Glomerular endothelial cell (primary cell): ENCODE data around the gene FNDC3A. TPM values are rescaled to one million over a fixed set of nuclear protein-coding genes. Genes with fewer than 3 reads are reported as not detected.

Experiments
- DNase-seq: peaks from one replicate; pipeline ENCODE4 v3.0.0-alpha.2; 2011; ENCODE audit warnings: low read depth, low spot score; ENCODE audit errors: extremely low read depth
- total RNA-seq: library from RNA; depleted of rRNA; stranded (reverse); fragments of >200 nt; gene quantifications from 2 replicates; pipeline ENCODE4 v1.2.3, GENCODE V29; 2015

The FNDC3A gene
- total RNA-seq, 1 donor from 2014 or later: 40.5 TPM

GRCh38 chr13:49213997-49214916 is 238.5 kb downstream of the FNDC3A start:
- no peak for DNase-seq

DNA sequence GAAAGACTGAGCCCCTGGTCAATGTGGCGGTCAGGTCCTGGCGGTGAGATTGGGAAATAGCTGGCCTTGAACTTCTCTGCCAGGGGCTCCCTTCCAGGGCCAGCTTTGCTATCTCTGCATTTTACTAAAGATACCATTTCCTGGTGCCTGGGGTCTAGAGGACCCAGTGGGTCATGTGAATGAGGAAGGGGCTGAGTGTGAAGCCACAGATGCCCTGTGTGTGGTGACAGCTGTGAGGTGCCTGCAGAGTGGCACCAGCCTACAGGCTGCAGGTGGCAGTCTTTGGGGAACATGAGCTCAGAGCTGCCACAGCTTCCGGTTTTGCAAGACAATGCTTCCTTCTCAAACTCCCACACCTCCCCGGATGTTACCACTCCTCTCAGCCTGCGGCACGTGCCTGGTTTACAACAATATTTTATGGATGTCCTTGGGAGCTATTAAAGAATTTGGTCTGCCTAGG is 239.2 kb downstream of the FNDC3A start:
- no peak for DNase-seq

- DNase-seq: no peak
These were observed 240.6 kb downstream of the FNDC3A start for GRCh38 chr13:49216334-49216733.

GRCh38 chr13:49217962-49218492 is 242.3 kb downstream of the FNDC3A start:
- no peak for DNase-seq

DNA sequence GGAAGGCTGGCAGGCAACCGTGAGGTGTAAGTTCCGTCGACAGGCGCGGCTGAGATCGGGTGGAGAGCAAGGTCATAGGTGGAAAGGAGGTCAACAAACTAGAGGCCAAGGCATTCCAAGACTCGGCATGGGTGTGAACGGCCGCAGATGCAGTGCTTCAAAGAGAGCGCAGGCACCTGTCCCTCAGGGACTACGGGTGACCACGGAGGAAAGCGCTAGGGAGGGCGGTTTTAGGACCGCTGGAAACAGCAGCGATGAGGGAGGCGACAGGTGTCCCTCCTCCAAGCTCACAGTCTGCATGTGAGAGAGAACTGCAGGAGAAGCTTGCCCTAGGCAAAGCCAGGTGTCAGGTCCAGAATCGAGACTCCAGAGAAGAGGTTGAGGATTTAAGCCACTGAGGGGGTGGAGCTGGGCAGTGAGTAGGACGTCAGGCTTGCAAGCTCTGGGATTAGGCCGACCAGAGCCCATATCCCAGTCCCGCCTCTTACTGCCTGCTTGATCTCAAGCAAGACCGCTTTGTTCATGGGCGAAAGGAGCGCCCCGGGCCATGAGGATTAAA is 242.9 kb downstream of the FNDC3A start:
- no peak for DNase-seq

DNA sequence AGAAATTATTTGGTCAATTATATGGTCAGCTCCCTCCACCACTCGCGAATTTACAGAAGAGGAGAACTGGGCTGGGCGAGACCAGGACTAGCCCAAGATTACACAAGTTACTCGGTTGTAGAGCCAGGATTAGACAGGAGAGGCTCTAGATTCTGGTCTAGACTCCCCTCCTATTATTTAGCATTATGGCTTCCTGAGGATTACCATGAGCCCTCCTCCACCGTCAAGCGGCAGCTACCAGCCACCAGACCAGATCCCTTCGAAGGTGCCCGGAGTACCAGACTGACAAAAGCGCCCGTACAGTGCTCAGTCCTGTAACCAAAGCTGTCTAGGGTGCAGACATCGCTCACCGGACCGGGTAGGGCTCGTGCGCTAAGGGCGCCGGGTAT is 243.9 kb downstream of the FNDC3A start:
- no peak for DNase-seq

- DNase-seq: no peak
These were observed 244.5 kb downstream of the FNDC3A start, which contains the start of gene MLNR for GRCh38 chr13:49220036-49220855. Gene MLNR (plus strand): TSS chr13:49220338. CDS start chr13:49220338, 0 bp downstream.

DNA sequence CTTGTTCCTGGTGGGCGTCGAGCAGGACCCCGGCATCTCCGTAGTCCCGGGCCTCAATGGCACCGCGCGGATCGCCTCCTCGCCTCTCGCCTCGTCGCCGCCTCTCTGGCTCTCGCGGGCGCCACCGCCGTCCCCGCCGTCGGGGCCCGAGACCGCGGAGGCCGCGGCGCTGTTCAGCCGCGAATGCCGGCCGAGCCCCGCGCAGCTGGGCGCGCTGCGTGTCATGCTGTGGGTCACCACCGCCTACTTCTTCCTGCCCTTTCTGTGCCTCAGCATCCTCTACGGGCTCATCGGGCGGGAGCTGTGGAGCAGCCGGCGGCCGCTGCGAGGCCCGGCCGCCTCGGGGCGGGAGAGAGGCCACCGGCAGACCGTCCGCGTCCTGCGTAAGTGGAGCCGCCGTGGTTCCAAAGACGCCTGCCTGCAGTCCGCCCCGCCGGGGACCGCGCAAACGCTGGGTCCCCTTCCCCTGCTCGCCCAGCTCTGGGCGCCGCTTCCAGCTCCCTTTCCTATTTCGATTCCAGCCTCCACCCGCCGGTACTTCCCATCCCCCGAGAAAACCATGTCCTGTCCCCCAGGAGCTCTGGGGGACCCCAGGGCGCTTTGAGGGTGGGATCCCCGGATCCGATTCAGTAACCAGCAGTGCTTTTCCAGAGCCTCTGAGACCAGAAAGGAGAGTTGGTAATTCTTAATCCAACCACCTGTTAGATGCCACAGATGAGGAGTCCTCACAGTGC is 245.3 kb downstream of the FNDC3A start:
- DNase-seq: no peak

DNA sequence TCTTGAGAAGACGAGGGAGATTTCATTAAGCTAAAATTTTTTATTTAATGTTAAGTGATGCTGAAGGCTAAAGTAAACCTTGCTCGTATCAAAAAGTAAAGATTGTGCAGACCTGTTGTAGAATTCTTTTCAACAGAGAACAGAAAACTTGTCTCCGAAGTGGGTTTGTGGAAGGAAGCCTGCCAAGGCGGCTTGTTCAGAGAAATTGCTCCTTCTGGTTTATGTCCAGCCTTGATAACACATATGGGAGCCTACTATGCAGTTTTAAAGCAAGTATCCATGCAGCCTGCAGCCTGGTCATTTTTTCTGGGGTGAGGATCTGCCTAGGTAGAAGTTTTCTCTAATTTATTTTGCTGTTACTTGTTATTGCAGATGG is 245.9 kb downstream of the FNDC3A start:
- no peak for DNase-seq

DNA sequence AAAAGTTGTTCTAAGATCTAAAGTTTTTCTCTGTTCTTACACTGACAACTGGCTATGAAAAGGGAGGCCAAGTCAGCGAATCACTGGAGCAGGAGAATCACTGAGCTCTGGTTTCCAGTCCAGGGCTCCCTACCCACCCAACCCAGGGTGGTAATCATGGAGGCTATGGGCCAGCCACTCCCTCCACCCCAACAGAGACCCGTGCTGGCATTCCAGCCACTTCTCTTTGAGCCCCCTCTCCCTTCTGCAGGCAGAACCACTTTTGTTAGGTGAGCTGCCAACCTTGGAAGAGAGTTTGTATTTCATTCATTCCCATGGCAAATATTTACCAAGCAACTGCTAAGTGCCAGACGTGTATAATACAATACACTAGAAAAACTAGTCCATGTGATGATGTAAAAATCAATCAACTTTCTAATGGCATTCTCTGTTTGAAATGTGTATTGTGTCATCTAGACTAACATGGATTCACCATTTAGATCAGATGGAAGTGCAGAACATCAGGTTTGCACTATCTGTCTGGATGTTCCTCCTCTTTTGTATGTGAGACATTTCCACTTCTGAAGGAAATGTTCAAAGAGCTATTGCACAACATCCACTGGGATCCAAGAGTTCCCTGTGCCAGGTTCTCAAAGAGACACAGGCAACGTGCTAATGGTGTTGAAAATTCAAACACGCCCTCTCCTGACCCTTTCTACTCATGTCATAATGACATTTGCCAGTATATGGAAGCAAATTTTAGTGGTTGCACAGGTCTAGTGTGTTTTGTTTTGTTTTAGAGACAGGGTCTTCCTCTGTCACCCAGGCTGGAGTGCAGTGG is 249.7 kb downstream of the FNDC3A start:
- no peak for DNase-seq

DNA sequence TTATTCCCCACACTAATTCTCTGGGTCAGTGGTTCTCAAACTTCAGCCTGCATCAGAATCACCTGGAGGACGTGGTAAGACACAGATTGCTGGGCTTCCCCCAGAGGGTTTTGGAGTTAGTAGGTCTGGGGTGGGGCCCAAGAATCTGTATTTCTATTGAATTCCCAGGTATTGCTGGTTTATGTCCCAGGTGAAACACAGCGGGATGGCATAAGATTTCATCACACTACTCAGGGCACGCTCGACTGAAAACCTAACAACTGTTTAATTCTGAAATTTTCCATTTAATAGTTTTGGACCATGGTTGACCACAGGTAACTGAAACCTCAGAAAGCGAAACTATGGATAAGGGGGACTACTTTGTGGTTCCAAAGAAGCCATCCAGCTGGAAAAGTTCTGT is 250.9 kb downstream of the FNDC3A start:
- no peak for DNase-seq

GRCh38 chr13:49234741-49235140 is 259.0 kb downstream of the FNDC3A start:
- no peak for DNase-seq

DNA sequence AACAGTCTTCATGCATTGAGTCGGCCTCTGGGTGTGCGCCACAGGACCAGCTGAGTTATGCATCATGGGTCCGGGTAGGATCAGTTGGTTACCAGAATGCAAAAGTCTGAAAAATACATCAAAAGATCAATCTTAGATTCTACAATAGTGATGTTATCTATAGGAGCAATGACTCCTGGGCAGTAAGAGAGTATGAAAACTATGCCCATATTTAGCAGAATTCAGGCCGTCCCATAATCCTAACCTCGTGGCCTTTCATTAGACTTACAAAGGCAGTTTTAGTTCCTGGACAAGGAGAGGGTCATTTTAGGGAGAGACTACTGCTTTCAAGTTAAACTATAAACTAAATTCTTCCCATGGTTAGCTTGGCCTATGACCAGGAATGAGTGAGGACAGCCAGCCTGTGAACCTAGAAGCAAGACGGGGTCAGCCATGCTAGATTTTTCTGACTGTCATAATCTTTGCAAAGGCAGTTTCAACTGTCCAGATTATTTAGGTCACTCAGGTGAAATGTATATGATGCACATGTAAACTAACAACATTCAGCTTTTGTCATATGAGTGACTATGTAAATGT is 260.2 kb downstream of the FNDC3A start:
- no peak for DNase-seq

- no peak for DNase-seq
These were observed 262.9 kb downstream of the FNDC3A start for GRCh38 chr13:49238621-49239020.

DNA sequence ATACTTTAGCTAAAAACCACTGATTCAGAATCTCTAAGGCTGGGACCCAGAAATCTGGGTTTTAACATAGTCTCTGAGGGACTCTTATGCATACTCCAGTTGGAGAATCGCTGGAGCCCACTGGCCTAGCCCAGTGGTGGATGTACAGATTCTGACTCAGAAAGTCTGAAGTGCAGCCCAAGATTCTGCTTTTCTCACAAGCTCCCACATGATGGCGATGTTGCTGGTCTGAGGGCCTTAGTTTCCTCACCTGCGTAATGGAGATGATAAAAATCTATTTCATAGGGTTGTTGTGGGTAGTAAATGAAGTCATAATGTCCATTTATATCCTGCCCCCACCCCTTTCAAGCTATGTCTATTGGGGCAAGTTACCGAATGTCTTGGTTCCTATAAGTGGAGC is 264.3 kb downstream of the FNDC3A start:
- DNase-seq: no peak

- no peak for DNase-seq
These were observed 265.6 kb downstream of the FNDC3A start for GRCh38 chr13:49241296-49241695.

DNA sequence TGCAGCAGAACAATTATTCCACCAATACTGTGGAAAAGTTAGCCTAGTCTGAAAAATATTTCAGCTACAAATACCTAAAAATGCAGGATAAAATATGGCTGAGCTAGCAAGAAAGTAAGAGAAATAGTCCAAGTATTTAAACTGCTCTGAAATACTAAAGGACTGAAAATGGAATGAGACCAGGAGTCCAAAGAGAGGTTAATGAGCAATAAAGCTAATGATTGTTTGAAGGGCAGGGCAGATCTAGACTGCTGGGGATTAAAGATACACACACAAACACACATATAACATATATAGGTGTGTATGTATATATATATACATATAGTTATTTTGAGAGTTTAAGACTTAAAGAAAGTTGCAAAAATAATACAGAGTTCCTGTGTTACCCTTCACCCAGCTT is 269.4 kb downstream of the FNDC3A start:
- DNase-seq: no peak

- DNase-seq: no peak
These were observed 271.3 kb downstream of the FNDC3A start for GRCh38 chr13:49246850-49247642.
